Measurements from ENCODE around the gene VWA5B1.

Gene VWA5B1

GRCh38 chr1:20323613-20323920 is 32.9 kb downstream of the VWA5B1 start:
- DNase-seq, result no peak

- no peak for DNase-seq
Measured at GRCh38 chr1:20324704-20325406, 34.2 kb downstream of the VWA5B1 start.

GRCh38 chr1:20325407-20325843 is 34.8 kb downstream of the VWA5B1 start:
- DNase-seq, result no peak

- DNase-seq, result no peak
Measured at GRCh38 chr1:20325844-20326420, 35.3 kb downstream of the VWA5B1 start.

- DNase-seq, result no peak
Measured at GRCh38 chr1:20327467-20327866, 36.8 kb downstream of the VWA5B1 start.

- DNase-seq, result no peak
Measured at GRCh38 chr1:20328201-20328600, 37.5 kb downstream of the VWA5B1 start.

- no peak for DNase-seq
Measured at GRCh38 chr1:20329793-20330542, 39.3 kb downstream of the VWA5B1 start.

- no peak for DNase-seq
Measured at GRCh38 chr1:20334103-20334502, 43.4 kb downstream of the VWA5B1 start.

GRCh38 chr1:20336105-20336605 is 45.5 kb downstream of the VWA5B1 start:
- no peak for DNase-seq

GRCh38 chr1:20337581-20337980 is 46.9 kb downstream of the VWA5B1 start:
- no peak for DNase-seq

GRCh38 chr1:20339811-20340457 is 49.3 kb downstream of the VWA5B1 start:
- DNase-seq, result no peak

- no peak for DNase-seq
Measured at GRCh38 chr1:20342294-20343148, 51.8 kb downstream of the VWA5B1 start.

- peak; percentile 17 for DNase-seq
Measured at GRCh38 chr1:20343149-20343937, 52.7 kb downstream of the VWA5B1 start.

GRCh38 chr1:20343938-20344302 is 53.2 kb downstream of the VWA5B1 start:
- DNase-seq, result no peak

- no peak for DNase-seq
Measured at GRCh38 chr1:20344738-20345137, 54.1 kb downstream of the VWA5B1 start.

GRCh38 chr1:20345419-20345818 is 54.7 kb downstream of the VWA5B1 start:
- DNase-seq, result no peak

- DNase-seq, result no peak
Measured at GRCh38 chr1:20346433-20346832, 55.8 kb downstream of the VWA5B1 start.

GRCh38 chr1:20347699-20348098 is 57.0 kb downstream of the VWA5B1 start:
- no peak for DNase-seq

- no peak for DNase-seq
Measured at GRCh38 chr1:20348326-20348915, 57.7 kb downstream of the VWA5B1 start.

GRCh38 chr1:20349561-20349960 is 58.9 kb downstream of the VWA5B1 start:
- DNase-seq, result no peak

GRCh38 chr1:20349971-20350370 is 59.3 kb downstream of the VWA5B1 start:
- no peak for DNase-seq
